H7 (cell line): ENCODE measurements around the gene SMCO4. TPM values are rescaled to one million over a fixed set of nuclear protein-coding genes. Genes with fewer than 3 reads are reported as not detected.
"Not testable (repeated sequence)": the region's sequence is repeated elsewhere in the genome, so short reads cannot be mapped to it uniquely, and the experiment has no call there.

Source experiments
- DNase-seq: peaks from one replicate; pipeline ENCODE4 v3.0.0; 2012
- H3K27me3 ChIP-seq: 2 replicates; pipeline ENCODE4 v1.6.0; 2011; ENCODE audit warnings: mild to moderate bottlenecking, low read length; ENCODE audit not compliant: control insufficient read depth, insufficient read depth
- H3K36me3 ChIP-seq: replicated peaks from 2 replicates; pipeline ENCODE4 v1.5.1; 2011; ENCODE audit warnings: low read length; ENCODE audit not compliant: control insufficient read depth, insufficient read depth
- H3K4me3 ChIP-seq: 2 replicates; pipeline ENCODE4 v1.5.1; 2011; ENCODE audit warnings: low read depth, mild to moderate bottlenecking, control low read depth, low read length, moderate library complexity; ENCODE audit not compliant: insufficient read depth
- total RNA-seq: library from RNA; depleted of rRNA; stranded (reverse); fragments of >200 nt; shearing (Covaris generic); gene quantifications from 2 replicates; pipeline ENCODE4 v1.2.3, GENCODE V29; 2014; rRNA removed

Gene SMCO4
- total RNA-seq = 57.6 and 84.9 TPM in 2 replicates

- Histone ChIP-seq H3K36me3 (no peaks in the 10 kb centered on the region), H3K4me3 (peak within 1 kb of the TSS; percentile 67), H3K27me3 (no peaks in the 10 kb centered on the region; the same call in 1 of the 2 replicates)
- peak; percentile 95 for DNase-seq
These were observed at the start of gene SMCO4 for GRCh38 chr11:93543292-93543977. TSS of gene SMCO4 (minus strand) at chr11:93543391. CDS start at chr11:93479189, 64,202 bp downstream.

DNA sequence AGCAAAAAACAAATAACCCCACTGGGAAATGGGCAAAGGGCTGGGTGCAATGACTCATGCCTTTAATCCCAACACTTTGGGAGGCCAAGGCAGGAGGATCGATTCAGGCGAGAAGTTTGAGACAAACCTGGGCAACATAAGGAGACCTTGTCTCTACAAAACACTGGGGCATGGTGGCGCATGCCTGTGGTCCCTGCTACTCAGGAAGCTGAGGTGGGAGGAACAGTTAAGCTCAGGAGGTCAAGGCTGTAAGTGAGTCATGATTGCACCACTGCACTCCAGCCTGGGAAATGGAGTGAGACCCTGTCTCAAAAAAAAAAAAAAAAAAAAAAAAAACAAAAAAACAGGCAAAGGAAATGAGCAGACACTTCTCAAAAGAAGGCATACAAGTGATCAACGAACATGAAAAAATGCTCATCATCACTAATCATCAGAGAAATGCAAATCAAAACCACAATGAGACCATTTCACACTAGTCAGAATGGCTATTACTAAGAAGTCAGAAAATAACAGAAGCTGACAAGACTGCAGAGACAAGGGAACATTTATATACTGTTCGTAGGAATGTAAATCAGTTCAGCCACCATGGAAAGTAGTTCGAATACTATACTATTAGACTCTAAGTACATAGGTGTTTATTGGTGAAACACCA is 48.2 kb upstream of the SMCO4 start:
- no peak for DNase-seq
- Histone ChIP-seq H3K36me3 (no peaks in the 10 kb centered on the region), H3K27me3 (no peaks in the 10 kb centered on the region; the same call in 1 of the 2 replicates), H3K4me3 (no peak overlapping the region)

- no peaks in the 10 kb centered on the region for H3K36me3 ChIP-seq
- H3K27me3 ChIP-seq = no peaks in the 10 kb centered on the region; the same call in 1 of the 2 replicates
- DNase-seq = no peak
- no peak overlapping the region for H3K4me3 ChIP-seq
These were observed 46.2 kb upstream of the SMCO4 start for GRCh38 chr11:93589347-93589746.

- no peaks in the 10 kb centered on the region for H3K36me3 ChIP-seq
- no peak overlapping the region for H3K4me3 ChIP-seq
- DNase-seq = no peak
- H3K27me3 ChIP-seq = no peaks in the 10 kb centered on the region; the same call in 1 of the 2 replicates
These were observed 44.8 kb upstream of the SMCO4 start for GRCh38 chr11:93587858-93588581.

GRCh38 chr11:93587425-93587824 is 44.2 kb upstream of the SMCO4 start:
- not testable (repeated sequence) for DNase-seq, H3K27me3 ChIP-seq, H3K36me3 ChIP-seq, H3K4me3 ChIP-seq

DNA sequence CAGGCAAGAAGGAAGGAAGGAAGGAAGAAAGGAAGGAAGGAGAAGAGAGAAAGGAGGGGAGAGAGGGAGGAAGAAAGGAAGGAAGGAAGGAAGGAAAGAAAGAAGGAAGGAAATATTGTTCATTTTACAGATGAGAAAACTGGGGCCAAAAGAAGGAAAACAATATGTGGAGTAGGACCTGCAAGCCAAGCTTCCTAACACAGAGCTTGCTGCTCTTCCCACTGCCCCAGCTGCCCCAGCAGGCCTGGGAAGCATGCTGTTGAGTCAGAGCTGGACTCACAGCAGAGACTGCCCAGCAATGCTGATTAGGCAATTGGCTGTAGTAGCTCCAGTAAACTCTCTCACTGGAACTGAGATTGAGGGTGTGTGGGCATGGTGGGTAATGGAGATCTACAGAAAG is 42.6 kb upstream of the SMCO4 start:
- Histone ChIP-seq H3K36me3 (no peaks in the 10 kb centered on the region), H3K27me3 (no peaks in the 10 kb centered on the region; the same call in 1 of the 2 replicates), H3K4me3 (no peak overlapping the region)
- DNase-seq = no peak

DNA sequence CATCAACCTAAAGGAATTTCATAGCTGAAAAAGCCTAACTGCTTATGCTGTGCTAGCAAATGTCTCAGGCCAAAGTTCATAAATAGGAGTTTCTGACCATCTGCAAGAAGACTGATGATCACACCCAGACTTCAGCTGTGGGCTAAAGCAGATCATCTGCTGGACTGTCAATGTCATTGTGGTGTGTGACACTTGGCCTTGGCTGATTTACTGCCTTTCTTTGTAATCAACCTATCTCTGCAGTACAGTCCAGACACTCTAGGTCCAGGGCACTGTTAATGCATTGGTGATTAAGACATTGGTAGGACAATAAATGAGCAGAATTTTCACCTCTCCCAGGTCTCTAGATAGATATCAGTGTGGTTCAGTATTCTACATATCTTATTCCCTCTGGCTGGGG is 40.3 kb upstream of the SMCO4 start:
- H3K27me3 ChIP-seq = no peaks in the 10 kb centered on the region; the same call in 1 of the 2 replicates
- no peaks in the 10 kb centered on the region for H3K36me3 ChIP-seq
- no peak for DNase-seq
- H3K4me3 ChIP-seq = no peak overlapping the region

GRCh38 chr11:93579187-93579751 is 36.1 kb upstream of the SMCO4 start:
- Histone ChIP-seq H3K4me3 (no peak overlapping the region), H3K27me3 (no peaks in the 10 kb centered on the region), H3K36me3 (no peaks in the 10 kb centered on the region)
- no peak for DNase-seq

DNA sequence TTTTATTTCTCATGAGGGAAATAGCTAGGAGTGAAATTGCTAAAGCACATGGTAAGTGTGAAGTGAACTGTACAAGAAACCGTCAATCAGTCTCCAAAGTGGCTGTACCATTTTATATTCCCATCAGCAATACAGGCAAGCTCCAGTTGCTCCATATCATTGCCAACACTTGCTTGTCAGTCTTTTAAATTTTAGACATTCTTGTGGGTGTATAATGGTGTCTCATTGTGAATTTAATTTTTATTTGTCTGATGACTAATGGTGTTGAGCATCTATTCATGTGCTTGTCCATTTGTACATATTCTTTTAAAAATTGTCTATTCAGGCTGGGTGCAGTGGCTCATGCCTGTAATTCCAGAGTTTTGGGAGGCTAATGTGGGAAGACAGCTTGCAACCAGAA is 34.1 kb upstream of the SMCO4 start:
- no peaks in the 10 kb centered on the region for H3K27me3 ChIP-seq
- DNase-seq = no peak
- no peak overlapping the region for H3K4me3 ChIP-seq
- no peaks in the 10 kb centered on the region for H3K36me3 ChIP-seq

- not testable (repeated sequence) for H3K4me3 ChIP-seq, H3K27me3 ChIP-seq, H3K36me3 ChIP-seq, DNase-seq
These were observed 33.7 kb upstream of the SMCO4 start for GRCh38 chr11:93576870-93577269.

DNA sequence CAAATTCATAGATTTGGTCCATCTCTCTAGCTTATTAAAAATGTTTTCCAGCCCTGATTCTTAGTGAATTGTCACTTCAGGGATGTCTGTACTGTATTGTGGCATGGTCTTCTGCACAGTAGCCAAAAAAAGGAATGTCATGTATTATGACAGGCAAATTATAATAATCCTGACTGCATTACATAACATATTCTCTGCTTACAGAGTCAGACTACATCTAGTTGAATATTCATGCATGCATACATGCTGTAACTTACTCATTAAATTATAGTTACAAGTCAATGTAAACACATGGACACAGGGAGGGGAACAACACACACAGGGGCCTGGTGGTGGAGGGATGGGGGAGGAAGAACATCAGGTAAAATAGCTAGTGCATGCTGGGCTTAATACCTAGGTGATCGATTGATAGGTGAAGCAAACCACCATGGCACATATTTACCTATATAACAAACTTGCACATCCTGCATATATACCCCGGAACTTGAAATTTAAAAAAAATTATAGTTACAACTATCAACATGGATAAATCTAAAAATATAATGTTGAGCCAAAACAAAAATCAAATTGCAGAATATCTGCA is 31.5 kb upstream of the SMCO4 start:
- DNase-seq = no peak
- H3K27me3 ChIP-seq = no peaks in the 10 kb centered on the region

GRCh38 chr11:93573184-93573583 is 30.0 kb upstream of the SMCO4 start:
- DNase-seq = no peak
- no peaks in the 10 kb centered on the region for H3K36me3 ChIP-seq
- H3K27me3 ChIP-seq = no peaks in the 10 kb centered on the region

More for the DNA sequence above, 31.5 kb upstream of the SMCO4 start:
- no peak overlapping the region for H3K4me3 ChIP-seq
- no peaks in the 10 kb centered on the region for H3K36me3 ChIP-seq

DNA sequence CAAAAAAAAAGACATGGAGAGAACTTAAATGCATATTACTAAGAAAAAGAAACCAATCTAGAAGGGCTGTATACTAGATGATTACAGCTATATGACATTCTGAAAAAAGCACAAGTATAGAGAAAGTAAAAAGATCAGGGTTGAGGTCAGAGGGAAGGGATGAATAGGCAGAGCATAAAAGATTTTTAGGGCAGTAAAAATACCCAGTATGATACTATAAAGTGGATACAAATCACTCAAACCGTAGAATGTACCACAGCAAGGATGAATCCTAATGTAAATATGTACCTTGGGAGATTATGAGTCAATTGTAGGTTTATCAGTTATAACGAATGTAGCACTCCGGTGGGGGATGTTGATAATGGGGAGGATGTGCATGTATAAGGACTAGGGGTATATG is 29.4 kb upstream of the SMCO4 start:
- Histone ChIP-seq H3K36me3 (no peaks in the 10 kb centered on the region), H3K4me3 (no peak overlapping the region), H3K27me3 (no peaks in the 10 kb centered on the region)
- no peak for DNase-seq

More at GRCh38 chr11:93573184-93573583, 30.0 kb upstream of the SMCO4 start:
- no peak overlapping the region for H3K4me3 ChIP-seq

GRCh38 chr11:93572171-93572570 is 29.0 kb upstream of the SMCO4 start:
- DNase-seq = no peak
- Histone ChIP-seq H3K4me3 (no peak overlapping the region), H3K27me3 (no peaks in the 10 kb centered on the region), H3K36me3 (no peaks in the 10 kb centered on the region)
